GM03348 (cell line): ENCODE data around the gene ARX.

Experiments
- DNase-seq: peaks from one replicate; pipeline ENCODE4 v3.0.0; 2012; ENCODE audit warnings: low spot score

Gene ARX

DNA sequence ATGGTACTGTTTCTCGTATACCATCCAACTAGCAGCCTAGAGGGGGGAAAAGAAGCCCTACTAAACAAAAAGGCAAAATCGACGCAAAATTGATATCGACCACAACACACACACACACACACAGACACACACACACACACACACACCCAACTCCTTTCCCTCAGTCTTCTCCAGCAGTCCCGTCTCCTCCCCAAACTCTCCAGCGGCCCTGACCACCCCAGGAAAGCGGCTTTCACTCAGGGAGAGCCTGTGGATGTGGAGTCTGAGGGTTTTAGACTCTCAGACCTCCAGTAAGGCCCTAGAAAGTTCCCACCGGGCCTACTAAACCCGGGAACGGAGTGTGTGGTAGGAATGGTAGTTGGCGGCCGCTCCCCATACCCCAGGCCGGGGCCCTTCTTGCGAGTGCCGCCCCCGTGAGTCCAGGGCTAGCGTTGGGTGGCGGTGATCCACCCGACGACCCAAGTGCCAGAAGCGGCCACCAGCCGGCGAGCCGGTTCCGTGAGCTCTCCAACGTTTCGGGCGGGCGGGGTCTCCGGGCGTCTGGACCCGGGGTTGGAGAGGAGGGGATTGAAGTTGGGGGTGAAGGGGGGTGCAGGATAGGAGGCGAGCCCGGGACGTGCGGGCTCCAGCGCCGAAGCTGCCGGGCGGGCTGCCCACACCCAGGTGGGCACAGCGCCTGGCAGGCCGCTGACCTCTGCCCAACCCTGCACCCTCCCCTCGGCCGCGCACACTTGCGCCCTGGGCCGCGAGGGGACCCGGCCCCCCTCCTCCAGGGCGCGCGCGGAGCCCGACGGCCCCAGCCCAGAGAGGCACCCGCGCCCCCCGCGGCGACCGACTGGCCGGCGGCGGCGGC, 13.7 kb downstream of the ARX start:
- DNase-seq = no peak

DNA sequence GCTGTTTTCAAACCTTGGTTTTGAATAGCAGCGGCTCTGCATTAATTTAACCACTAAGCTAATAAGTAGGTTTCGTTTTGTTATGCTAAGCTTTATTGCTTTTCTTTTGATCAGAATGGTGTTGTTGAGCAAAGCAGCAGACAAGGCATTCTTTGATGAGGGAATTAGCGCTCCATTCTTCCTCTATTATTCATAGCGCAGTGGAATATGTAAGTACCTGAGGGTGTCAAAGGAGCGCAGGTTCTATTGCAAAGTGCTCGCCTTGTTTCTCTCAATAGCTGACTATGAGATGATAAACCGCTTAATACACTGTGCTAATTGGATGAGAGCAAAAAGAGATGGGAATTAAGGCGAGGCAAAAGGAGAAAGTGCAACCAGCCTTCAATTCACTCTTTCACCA, 16.3 kb downstream of the ARX start:
- DNase-seq = no peak

DNA sequence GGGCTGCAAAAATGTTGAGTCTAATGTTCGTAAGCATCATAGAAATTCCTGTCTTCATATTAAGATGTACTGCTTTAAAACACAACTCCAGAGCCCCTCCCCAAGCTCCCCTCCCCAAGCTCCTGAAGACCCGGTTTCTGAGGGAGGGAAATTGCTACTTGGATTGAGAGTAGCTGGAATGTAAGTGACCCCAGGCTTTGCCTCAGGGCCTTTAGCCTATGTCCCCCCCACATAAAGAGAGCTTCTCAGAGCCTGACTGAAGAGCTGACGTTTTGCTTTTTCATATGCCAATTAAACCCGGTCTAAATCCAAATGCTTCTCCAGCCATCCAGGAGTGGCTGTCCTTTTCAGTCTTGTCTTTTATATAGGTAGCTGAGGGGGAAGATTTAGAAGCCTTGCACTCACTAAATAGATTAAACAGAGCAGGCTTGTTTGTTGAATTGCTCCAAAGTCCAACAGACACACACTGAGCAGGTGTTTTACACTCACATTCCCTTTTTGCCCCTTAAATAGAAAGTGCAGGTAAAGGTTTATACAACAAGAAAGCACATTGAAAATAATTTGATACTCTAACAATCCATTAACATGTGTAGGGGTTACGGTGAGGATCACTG, 19.6 kb downstream of the ARX start:
- no peak for DNase-seq

DNA sequence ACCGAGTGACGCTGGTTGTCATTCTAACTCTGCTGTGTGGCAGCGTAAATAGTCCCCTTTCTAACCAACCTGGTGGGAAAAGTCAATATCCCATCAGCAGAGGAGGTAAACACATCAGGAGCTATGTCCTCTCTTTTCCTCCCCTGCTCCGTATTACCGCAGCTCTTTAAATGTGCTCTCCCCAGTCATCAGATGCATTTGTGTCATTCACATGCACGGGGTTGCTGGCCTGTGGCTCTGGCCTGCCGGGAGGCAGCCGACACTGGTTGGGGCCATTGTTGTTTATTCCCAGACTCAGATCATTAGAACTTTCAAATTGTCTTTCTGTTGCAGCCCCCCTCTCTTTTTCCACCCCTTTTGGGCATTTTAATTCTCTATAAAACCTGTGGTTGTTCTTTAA, 21.9 kb downstream of the ARX start:
- DNase-seq = no peak

DNA sequence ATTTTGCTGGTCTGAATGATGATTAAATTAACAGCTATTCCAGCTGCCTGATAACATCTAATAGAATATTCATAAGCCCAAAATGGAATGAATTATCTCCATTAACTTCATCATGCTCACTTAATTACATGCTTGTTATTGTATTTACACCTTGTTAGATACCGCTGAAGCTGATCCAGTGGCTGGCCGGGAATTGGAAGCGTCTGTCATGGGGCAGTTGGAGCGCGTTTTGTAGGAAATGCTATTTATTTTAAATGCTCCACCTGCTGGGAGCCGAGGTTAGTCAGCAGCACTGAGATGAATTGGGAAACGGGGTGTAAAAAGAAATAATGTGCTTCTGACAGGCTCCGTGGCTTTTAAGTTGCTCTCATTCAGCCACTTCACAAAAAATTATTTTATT, 25.2 kb downstream of the ARX start:
- DNase-seq = no peak

DNA sequence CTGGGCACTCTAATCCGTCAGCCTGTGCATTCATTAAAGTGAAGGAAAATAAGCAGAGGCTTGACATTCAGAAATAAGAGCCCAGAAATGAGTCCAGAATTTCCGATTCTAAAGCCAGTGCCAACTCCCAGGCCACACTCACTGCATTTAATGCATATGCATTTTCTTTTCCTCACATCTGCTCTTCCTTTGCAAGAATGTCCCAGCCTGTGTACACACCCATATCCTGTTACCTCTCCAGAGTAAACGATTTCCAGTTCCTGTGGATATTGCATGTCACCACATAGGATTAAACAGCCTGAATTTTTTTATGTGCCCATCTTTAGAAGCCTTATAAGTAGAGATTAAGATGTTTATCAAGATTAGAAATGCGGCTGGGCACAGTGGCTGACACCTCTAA, 27.5 kb downstream of the ARX start:
- DNase-seq = no peak

DNA sequence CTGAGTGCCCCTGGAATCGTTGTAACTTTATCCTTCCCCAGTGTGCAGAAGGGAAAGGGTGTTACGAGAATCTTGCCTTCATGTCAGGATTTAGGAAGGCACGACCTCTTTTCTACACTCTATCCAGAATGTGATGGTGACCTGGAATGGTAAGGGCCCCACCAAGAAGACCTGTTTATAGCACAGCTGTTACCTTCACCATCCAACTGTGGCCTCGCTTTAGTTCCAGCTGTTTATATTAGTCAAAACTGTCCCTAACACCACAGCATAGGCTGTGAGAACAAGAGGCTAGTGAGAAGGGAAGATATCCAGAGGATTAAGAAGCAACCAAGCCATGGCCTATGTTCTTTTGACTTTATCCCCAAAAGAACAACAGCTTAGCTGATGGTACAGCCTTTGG, 28.0 kb downstream of the ARX start:
- no peak for DNase-seq

DNA sequence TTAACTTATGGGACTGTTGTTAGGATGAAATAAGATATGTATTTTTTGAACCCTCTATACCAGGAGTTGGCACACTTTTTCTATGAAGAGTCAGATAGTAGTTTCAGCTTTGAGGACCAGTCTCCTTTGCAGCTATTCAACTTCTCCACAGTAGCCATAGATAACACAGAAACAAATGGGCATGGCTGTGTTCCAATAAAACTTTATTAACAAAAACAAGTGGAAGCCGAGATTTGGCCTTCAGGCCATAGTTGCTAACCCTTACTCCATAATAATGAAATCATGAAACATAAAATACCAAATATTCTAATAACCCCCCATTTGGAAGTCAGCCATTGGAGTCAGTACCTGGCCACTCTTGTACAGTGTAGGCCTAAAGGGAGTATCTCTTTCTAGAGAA, 30.6 kb downstream of the ARX start:
- no peak for DNase-seq

DNA sequence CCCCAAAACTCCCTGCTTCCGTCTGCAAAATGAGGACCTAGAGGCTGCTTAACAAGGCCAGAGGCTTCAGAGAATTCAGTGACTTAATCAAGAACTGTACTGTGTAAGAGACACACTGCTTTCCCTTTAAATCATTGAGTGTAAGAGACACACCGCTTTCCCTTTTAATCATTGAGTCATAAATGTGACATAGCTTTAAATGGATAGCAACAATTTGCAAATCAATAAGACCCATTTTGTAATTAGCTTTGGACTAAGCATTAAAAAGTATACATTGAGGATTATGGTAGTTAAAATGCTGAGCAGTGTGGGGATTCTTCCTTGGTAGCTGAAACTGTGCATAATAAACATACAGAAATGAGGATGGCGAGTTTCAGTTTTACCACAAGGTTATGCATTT, 31.8 kb downstream of the ARX start:
- DNase-seq = no peak

DNA sequence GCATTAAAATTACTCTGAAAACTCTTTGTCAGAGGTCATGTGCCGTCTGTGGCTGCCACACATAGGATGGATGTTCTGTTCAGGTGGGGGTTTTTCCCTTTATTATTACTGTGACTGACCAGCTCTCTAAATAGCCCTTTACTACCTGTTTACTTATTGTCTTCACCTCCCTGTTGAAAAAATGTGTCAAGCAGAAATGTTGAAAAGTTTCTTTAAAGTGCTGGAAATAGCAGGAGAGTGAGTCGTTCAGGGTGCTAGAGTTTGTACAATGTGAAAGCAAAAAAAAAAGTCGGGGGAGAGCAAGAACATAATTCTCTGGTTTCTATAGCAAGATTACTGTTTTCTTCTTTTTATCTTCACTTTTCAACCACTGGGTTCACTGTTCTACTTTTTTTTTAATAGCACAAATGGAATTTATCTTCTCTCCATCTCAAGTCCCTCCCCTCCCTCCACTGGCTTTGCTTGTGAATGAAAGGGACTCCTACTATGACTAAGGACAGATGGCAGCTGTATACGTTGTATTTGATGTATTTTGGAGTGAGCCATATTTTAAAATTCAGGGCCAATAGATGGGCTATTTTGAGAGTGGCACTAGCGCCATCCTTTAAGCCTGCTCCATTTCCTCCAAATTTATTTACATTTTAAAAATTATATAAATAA, 33.3 kb downstream of the ARX start:
- DNase-seq = no peak

DNA sequence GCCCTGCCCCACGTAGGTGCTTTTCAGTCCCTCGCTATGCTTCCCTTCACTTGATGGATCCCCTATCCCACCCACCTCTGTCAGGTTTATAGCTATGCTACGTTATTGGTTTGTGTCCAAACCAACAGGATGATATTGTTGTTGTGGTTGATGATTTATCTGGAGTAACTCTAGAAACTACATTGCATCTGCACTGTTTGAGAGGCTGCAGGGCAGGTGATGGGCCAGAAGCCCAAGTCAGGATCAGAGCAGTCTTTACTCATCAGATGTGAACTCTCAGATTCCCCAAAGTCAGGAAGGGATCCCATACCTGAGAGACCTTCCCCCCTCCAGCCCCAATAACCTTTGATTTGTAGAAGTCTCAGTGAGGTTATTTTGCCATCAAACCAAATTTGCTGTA, 34.7 kb downstream of the ARX start:
- no peak for DNase-seq

DNA sequence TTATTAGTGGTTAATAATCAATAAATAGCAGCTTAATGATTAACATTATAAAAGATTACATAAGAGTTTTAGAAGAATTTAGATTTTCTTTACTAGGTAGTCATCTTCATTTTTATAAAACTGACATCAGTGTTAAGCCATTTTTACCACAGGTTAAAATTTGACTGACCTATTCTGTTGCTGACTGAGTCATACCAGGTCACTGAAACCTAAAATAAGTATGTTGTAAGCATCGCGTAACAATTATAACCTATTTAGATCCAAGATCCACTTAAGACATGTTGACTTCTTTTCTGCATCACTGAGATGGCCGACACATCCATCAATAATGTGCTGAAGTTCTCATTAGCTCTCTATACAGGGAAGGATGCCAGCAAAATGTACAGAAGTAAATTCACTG, 36.7 kb downstream of the ARX start:
- no peak for DNase-seq

DNA sequence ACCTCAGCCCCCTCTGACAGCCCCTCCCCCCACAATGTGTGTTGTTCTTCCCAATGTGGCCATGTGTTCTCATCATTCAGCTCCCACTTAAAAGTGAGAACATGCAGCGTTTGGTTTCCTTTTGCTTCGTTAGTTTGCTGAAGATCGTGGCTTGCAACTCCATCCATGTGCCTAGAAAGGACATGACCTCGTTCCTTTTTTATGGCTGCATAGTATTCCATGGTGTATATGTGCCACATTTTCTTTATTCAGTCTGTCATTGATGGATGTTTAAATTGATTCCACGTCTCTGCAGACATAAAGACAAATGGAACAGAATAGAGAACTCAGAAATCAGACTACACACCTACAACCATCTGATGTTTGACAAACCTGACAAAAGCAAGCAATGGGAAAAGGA, 46.0 kb downstream of the ARX start:
- DNase-seq = no peak

DNA sequence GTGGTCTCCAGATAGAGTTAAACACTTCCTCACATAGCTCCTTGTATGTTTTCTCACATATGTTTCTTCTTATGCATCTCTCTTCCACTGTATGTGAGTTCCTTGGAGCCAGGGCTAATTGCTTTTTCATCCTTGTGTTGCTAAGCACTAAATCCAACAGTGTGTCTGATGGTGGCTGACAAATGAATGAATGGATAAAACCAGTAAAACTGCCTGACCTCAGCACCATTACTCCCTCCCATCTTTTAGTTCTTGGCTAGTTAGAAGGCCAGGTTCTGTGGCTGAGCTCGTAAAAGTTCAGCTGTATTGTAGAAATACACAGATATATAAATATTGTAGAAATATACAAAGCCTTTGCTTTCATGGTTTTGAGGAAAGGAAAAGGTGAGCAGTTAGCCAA, 50.4 kb downstream of the ARX start:
- DNase-seq = no peak

DNA sequence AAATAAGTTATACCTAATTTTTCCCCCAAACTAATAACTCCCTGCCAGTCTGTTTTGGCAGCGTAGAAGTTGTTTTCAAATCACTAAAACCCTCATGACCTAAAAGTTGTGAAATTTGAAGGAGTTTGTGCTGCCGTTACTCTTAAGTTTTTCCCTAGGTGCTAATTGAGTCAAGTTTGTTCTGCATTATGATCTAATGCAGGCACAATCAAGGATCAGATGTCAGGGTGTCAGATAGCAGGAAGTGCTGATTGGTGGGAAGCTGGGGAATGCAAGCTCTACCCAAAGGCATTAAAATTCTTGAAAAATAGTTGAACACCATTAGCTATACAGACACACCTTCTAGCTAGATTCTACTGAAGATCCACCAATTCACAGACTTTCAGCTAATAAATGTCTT, 51.9 kb downstream of the ARX start:
- no peak for DNase-seq

DNA sequence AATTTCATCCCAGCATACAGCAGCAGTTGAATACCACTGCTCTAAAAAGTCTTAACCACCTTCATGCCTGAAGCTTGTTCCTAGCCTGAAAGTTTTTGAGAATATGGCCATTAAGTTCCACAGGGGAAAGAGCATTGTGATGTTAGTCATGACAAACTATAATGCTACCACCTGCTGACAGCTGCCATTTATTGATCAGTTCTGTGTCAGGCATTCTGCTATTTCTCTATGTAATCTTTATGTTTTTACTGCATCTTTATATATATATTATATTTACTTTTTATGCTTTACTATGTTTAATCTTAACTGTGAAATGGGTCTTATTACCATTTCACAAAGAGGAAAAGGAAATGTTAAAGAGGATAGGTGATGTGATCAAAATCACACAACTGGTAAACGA, 54.0 kb downstream of the ARX start:
- DNase-seq = no peak

DNA sequence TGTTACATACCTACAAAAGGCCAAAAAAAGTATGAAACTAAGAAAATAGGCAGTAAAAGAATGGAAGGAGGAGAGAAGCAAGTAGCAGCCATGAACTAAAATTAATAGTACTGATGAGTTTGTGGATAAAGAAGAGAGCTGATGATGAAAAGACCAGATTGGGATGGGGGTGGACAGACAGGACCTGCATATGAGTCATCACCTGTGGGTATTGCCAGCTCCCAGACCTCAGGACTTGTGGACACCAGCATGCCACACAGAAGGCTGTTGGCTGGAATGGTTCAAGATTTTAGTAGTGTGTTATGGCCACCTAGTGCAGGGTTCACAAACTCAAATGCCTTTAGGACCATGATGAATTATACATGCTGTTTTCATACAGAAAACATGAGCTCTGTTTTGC, 58.9 kb downstream of the ARX start:
- DNase-seq = peak; percentile 5

DNA sequence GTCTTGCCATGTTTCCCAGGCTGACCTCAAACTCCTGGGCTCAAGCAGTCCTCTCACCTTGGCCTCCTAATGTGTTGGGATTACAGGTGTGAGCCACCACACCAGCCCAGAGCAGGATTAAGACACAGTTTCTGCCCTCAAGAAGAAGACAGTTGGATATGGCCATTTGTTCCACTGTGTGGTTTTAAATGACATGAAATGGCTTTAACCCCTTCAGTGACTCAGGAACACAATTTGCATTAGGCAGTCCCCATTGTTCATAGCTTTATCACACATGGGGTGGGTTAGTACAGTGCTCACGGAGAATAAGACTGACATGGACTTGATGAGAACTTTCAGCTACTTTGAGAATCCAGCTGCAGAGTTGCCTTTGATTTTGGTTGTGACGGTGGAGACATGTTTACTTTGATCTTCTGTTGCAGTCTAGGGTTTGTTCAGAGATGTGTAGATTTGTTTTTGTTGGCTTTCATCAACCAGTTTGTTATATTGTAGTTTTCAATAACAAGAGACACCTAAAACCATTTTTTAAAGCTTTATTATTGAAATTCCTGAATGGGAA, 60.3 kb downstream of the ARX start:
- DNase-seq = no peak

DNA sequence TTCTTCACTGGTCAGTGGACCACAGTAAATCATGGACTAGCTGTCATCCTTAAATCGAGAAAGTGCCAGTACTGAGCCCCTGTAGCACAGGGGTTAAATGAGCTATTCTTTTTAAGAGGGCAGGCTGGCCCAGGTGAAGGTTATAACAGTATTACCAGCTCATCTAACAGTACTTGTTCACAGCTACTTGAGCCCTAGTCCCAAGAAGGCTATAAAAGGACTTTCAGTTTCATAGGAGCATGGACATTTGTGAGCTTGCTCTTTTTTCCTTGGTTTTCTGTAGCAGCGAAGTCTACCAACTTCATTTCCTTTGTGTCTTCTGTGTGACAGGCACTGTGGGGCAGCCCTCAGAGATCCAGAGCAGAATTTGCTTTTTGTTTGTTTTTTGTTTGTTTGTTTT, 61.0 kb downstream of the ARX start:
- DNase-seq = no peak
